Activated CD4-positive, CD25-positive, alpha-beta regulatory T cell treated with anti-CD3 and anti-CD28 coated beads, Interleukin-2, amount 50 U/mL, for 16 hours (primary cell): Measurements from ENCODE around the gene HSPA2.
"Not testable (repeated sequence)": the region's sequence is repeated elsewhere in the genome, so short reads cannot be mapped to it uniquely, and the experiment has no call there.

ENCODE experiments used
- DNase-seq: peaks from one replicate; pipeline ENCODE4 v3.0.0-alpha.2; 2020; ENCODE audit warnings: low read depth, low spot score

HSPA2 gene

DNA sequence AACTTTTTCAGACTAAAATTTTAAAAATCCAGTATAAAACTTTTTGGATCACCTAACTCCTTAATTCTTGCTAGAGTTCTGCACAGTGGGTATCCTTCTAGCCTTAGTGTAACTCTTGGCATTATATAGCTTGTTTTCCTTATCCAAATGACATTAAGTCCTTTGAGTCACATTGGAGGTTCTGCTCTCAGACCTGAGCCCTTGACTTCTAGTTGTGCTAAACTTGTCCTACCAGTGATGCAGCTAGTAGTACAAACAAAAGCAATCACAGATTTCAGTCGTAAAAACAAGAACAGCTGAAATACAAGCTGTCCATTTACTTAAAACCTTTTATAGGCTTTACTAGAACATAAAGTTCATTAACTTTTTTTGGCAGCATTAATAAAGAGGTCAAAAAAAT, 25.5 kb upstream of the HSPA2 start:
- no peak for DNase-seq

DNA sequence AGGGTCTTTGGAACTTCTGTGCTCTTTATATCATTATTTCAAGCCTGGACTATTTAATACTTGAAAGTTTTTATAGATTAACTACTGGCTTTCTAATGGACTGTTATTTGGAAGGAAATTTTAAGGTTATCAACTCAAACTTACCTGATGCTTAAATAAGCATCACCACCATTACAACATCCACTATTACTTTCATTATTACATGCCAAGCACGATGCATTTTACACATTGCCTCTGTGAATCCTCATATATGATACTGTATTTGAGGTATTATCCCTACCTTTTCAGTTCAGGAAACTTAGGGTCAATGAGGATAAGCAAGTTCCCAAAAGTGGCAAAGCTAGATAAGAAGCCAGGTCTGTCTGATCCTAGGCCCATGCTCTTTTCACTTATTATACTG, 23.6 kb upstream of the HSPA2 start:
- DNase-seq: no peak

DNA sequence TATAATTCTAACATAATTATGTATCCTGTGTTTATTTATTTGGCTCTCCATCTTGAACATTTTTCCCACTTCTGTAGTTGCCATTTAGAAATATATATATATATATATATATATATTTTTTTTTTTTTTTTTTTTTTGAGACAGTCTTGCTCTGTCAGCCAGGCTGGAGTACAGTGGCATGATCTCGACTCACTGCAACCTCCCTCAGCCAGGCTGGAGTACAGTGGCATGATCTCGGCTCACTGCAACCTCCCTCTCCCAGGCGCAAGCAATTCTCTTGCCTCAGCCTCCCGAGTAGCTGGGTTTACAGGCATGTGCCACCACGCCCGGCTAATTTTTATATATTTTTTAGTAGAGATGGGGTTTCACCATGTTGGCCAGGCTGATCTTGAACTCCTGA, 22.9 kb upstream of the HSPA2 start:
- DNase-seq: not testable (repeated sequence)

DNA sequence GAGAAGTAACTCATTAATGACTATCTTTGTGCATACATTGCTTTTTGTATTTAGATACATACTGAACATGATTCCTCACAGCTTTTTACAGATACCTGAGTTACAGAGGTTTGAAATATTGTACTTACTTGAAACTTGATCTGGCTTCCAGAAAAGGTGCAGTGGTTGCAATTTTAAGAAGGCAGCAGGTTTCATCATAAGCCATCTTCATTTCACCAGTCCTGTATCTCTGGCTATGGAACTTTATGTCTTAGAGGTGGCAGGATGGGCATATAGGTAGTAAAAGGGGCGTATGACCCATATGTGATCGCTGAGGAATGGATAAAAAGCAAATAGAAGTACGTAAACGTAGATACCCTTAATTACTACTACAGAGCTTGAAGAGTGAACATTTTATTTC, 22.3 kb upstream of the HSPA2 start:
- DNase-seq: no peak

DNA sequence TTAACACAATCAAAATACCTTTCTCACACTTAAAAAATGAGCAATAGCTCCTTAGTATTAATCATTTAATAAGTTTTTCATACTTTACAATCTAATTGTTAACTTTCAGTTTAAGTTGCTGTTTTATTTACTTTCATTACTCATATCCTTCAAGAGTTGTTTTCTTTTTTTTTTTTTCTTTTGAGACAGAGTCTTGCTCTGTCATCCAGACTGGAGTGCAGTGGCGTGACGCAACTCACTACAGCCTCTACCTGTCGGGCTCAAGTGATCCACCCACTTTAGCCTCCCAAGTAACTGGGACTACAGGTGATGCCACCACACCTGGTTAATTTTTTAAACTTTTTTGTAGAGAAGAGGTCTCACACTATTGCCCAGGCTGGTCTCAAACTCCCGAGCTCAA, 19.8 kb upstream of the HSPA2 start:
- DNase-seq: no peak

DNA sequence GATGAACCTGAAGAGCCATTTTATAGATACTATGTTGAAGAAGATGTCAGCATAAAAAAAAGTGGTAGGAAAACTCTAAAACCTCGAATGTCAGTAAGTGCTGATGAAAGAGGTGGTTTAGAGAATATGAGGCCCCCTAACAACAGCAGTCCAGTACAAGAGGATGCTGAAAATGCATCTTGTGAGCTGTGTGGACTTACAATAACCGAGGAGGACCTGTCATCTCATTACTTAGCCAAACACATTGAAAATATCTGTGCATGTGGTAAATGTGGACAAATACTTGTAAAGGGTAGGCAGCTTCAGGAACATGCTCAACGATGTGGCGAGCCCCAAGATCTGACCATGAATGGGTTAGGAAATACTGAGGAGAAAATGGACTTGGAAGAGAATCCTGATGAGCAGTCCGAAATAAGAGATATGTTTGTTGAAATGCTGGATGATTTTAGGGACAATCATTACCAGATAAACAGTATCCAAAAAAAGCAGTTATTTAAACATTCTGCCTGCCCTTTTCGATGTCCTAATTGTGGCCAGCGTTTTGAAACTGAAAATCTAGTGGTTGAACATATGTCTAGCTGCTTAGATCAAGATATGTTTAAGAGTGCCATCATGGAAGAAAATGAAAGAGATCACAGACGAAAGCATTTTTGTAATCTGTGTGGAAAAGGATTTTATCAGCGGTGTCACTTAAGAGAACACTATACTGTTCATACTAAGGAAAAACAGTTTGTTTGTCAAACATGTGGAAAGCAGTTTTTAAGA, 17.8 kb upstream of the HSPA2 start:
- no peak for DNase-seq

DNA sequence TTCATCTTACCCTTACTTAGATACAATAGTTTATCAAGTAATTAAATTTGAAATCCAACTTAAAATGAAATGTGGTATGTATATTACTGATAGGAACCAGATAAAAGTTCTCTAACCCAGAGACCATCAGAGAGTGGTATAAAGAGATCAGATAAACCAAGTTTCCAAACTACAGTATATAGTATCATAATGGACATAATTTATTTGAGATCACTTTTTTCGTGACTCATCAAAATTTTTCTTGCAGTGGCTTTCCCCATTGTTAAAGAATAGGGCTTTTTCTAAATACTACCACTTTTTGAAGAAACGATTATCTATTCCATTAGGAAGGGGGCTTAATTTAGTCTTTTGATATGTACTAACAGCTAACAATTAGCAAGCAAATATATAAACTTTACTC, 15.2 kb upstream of the HSPA2 start:
- DNase-seq: no peak

DNA sequence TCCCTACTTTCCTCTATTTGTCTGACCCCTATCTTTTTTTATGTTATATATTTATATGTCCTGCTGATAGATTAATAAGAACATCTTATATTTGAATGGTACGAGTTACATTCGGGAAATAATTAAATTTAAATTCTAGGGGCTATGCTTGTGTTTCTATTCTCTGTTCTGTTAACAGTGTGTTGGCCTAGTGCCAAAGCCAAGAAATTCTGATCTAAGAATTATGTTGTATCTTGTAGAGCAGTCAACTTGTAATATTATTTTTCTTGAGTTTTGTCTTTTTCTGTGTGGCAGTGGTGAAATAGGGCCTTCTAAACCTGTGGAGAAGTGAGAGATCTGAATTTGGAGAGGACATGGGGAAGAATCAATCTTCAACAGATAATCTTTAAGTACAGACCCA, 9.0 kb upstream of the HSPA2 start:
- no peak for DNase-seq

DNA sequence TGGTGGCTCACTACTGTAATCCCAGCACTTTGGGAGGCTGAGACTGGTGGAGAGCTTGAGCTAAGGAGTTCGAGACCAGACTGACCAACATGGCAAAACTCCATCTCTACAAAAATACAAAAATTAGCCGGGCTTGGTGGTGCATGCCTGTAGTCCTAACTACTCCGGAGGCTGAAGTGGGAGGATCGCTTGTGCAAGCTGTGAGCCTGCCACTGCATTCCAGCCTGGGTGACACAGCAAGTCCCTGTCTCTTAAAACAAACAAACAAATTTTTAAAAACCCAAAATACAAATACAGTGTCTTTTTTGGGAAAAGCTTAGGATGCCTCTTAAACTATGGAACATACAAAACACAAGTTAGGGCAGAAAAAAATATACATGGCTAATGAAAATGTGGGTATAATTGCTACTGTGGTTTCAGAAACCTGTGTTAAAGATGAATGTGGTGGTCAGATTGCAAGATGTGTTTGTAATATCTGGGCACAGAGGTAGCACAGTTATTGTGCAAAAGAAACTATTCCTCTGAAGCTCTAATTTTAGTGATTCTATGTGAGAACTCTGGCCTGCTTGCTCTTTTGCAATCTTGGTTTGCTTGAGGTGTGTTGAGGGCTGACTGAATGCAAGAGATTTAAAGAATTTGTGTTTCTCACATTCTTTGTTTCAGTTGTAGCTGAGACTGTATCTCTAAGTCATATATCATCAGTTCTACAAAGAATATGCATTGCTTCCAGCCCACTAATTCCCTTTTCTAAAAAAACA, 3.9 kb upstream of the HSPA2 start:
- no peak for DNase-seq

DNA sequence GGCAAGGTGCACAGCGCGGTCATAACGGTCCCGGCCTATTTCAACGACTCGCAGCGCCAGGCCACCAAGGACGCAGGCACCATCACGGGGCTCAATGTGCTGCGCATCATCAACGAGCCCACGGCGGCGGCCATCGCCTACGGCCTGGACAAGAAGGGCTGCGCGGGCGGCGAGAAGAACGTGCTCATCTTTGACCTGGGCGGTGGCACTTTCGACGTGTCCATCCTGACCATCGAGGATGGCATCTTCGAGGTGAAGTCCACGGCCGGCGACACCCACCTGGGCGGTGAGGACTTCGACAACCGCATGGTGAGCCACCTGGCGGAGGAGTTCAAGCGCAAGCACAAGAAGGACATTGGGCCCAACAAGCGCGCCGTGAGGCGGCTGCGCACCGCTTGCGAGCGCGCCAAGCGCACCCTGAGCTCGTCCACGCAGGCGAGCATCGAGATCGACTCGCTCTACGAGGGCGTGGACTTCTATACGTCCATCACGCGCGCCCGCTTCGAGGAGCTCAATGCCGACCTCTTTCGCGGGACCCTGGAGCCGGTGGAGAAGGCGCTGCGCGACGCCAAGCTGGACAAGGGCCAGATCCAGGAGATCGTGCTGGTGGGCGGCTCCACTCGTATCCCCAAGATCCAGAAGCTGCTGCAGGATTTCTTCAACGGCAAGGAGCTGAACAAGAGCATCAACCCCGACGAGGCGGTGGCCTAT, 875 bp downstream of the HSPA2 start:
- DNase-seq: no peak

DNA sequence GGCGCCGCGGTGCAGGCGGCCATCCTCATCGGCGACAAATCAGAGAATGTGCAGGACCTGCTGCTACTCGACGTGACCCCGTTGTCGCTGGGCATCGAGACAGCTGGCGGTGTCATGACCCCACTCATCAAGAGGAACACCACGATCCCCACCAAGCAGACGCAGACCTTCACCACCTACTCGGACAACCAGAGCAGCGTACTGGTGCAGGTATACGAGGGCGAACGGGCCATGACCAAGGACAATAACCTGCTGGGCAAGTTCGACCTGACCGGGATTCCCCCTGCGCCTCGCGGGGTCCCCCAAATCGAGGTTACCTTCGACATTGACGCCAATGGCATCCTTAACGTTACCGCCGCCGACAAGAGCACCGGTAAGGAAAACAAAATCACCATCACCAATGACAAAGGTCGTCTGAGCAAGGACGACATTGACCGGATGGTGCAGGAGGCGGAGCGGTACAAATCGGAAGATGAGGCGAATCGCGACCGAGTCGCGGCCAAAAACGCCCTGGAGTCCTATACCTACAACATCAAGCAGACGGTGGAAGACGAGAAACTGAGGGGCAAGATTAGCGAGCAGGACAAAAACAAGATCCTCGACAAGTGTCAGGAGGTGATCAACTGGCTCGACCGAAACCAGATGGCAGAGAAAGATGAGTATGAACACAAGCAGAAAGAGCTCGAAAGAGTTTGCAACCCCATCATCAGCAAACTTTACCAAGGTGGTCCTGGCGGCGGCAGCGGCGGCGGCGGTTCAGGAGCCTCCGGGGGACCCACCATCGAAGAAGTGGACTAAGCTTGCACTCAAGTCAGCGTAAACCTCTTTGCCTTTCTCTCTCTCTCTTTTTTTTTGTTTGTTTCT, 1.7 kb downstream of the HSPA2 start:
- no peak for DNase-seq

DNA sequence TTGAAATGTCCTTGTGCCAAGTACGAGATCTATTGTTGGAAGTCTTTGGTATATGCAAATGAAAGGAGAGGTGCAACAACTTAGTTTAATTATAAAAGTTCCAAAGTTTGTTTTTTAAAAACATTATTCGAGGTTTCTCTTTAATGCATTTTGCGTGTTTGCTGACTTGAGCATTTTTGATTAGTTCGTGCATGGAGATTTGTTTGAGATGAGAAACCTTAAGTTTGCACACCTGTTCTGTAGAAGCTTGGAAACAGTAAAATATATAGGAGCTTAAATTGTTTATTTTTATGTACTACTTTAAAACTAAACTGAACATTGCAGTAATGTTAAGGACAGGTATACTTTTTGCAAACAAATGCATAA, 2.3 kb downstream of the HSPA2 start:
- no peak for DNase-seq

DNA sequence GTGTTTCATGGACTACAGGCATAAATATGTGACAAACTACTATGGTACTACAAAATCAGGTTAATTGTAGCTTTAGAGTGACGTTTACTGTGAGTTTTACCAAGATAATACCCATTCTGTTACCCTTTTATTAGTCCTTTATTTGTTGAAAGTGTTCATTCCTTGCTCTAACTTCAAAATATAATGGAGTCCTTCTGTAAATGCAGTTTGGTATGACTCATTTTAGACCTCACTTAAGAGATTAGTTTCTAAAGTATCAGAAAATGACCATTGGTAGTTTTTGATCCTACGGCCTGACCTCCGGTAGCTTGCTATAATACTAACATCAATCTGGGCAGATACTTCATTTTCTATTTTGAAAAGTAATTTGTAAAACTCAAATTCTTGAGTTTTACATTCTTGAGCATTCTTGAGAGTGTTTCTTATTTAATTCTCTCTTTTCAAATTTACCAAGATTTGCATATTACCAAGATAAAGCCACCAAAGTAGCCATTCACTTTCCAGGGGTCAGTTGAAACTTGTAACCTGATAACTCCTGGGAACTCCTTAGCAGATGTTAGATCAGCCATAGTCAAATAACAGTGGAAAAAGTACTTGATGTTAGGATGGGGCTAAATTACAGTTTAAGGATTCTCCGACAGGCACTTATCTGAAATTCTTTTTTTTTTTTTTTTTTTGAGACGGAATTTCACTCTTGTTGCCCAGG, 4.2 kb downstream of the HSPA2 start:
- DNase-seq: no peak

DNA sequence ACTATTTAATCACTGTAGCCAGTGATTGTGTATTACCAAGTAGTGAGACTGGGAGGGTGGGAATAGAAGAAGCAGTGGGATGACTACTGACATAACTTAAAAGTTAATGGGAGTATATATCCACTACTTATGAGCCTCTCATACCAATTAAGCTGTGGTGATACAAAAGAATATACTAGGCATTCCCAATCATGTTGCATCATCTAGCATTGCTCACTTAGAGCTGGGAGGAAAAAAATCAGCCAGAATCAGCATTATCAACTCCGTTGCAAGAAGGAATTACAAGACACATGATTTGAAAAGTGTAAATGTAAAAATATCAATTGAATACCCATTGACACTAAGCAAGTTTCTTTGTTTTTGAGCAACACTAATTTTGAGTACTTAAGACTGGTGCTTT, 8.5 kb downstream of the HSPA2 start:
- no peak for DNase-seq

DNA sequence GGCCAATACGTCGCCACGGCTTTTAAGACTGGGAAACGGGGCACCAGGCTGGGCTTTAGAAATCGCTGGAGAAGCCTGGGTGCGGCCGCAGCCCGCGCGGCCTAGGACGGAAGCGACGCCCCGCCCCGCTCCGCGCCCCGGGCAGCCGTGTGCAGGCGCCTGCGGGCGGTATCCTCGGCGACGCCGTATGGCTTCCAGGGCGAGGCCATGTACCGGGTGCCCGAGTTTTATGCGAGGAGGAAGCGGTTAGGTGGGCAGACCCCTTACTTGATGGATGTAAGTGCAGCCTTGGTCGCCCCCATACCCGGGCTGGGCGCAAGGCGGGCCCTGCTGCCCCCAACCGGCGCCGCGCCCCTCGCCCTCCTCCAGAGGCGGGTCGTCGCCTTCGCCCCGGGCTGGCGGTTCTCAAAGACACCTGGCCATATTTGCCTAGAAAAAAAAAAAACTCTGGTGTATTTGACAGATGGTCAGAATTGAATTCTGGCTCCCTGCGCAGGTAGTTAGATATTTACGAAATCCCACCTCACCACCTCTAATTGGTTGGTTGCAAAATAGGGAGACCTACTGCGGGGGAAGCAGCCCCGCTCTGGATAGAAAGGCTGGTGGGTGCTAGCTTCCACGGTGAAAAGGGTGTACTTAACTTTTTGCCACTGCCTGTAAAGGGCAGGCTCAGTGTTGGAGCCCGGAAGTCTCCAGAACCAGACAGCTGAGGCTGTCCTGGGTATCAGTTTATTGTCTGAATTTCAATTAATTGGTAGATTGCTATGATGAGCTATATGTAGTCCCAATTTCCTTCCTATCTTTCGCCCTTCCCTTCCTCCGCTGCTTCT, 9.5 kb downstream of the HSPA2 start, which contains the start of gene PPP1R36:
PPP1R36 (plus strand) TSS at position 171 of the 830 bp plus-strand sequence; CDS start at position 208, 37 bp downstream.
- DNase-seq: no peak

DNA sequence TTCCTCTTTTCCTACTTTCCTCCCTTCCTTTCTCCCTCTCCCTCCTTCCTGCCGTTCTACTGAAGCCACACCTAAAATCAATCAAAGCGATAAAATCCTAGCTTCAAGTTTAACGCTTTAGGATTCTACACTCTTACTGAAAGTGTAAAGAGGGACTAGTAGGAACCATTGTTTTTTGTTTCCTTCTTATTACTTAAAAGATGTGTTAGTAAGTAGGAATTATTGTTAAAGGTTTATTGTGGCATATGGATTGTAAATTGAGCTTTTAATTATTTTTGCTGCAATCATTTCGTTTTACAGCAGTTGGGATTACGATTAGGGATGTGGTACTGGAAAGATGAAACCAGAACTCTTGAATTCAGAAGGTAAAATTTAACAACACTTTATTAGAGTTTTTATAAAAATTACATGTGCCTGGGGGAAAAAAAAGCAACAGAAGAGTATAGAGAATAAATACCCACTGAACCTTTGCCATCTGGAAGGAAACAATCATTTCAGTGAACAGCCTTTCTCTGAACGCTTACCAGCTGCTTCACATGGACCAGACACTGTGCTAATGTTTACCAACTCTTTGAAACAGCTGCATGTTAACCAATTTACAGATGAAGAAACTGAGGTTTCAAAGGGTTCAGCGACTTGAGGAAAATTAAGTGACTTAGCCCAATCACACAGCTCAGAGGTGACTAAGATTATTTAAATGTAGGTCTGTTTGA, 10.2 kb downstream of the HSPA2 start:
- DNase-seq: no peak

DNA sequence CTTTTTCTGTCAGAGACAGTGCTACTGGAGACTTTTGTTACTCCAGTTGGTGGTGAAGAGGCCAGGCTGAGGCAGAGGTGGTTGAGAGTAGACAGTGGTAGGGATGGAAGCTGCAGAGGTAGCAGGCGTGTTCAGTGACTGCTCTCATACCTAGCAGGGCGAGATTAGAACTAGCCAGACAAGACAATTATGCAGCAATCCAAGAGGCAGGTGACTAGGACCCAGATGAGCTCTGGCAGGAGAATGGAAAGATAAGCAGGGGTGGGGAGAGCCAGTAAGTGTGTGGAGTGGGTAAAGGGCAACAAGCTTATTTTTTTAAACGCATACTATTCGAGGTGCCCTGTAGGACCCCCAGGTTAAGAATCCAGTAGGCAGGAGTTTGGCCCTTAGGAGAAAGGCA, 14.0 kb downstream of the HSPA2 start:
- DNase-seq: no peak

DNA sequence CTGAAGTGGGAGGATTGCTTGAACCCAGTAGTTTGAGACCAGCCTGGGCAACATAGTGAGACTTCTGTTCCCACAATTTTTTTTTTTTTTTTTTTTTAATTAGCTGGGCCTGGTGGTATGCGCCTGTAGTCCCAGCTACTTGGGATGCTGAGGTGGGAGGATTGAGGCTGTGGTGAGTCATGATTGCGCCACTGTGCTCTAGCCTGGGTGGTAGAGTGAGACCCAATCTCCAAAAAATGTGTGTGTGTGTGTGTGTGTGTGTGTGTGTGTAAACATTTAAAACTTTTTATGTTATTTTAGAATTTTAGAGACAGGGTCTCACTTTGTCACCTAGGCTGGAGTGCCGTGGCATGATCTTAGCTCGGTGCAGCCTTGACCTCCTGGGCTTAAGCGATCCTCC, 16.0 kb downstream of the HSPA2 start:
- no peak for DNase-seq

DNA sequence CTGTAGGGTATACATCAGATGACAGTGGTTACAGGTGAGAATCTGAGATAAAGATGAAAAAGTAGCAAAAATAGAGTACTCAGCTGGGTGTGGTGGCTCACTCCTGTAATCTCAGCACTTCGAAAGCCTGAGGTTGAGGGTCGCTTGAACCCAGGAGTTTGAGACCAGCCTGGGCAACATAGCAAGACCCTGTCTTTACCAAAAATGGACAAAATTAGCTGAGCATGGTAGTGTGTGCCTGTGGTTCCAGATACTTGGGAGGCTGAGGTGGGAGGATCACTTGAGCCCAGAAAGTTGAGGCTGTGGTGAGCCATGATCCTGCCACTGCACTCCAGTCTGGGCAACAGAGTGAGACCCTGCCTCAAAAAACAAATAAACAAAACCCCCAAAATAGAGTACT, 17.7 kb downstream of the HSPA2 start:
- DNase-seq: not testable (repeated sequence)
